ENCODE measurements around the gene UBXN7. TPM values are rescaled to one million over a fixed set of nuclear protein-coding genes. Genes with fewer than 3 reads are reported as not detected.

UBXN7 gene
- total RNA-seq, 4 donors from 2014 or later: 6.5 to 85.0 (median 39.0) TPM

DNA sequence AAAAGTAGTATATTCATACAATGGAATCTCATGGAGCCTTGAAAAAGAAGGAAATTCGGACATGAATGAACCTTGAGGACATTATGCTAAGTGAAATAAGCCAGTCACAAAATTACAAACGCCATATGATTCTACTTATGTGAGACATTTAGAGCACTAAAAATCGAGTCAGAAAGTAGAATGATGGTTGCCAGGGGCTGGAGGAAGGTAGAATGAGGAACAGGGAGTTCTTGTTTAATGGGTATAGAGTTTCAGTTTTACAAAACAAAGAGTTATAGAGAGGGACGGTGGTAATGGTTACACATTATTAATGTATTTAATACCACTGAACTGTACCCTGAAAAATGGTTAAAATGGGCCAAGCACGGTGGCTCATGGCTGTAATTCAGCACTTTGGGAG lies 19.5 kb downstream of the UBXN7 start:
- Histone ChIP-seq H3K4me3 (no peak overlapping the region), H3K27me3 (no peaks in the 10 kb centered on the region), H3K4me1 (no peaks in the 10 kb centered on the region), H3K27ac (no peak overlapping the region), H3K9me3 (no peaks in the 10 kb centered on the region), H3K36me3 (no peaks in the 10 kb centered on the region)
- no peak for DNase-seq
- TF ChIP-seq POLR2A (IDR thresholded peaks at IDR 0.05): no peak
- TF ChIP-seq, protein P1, sequence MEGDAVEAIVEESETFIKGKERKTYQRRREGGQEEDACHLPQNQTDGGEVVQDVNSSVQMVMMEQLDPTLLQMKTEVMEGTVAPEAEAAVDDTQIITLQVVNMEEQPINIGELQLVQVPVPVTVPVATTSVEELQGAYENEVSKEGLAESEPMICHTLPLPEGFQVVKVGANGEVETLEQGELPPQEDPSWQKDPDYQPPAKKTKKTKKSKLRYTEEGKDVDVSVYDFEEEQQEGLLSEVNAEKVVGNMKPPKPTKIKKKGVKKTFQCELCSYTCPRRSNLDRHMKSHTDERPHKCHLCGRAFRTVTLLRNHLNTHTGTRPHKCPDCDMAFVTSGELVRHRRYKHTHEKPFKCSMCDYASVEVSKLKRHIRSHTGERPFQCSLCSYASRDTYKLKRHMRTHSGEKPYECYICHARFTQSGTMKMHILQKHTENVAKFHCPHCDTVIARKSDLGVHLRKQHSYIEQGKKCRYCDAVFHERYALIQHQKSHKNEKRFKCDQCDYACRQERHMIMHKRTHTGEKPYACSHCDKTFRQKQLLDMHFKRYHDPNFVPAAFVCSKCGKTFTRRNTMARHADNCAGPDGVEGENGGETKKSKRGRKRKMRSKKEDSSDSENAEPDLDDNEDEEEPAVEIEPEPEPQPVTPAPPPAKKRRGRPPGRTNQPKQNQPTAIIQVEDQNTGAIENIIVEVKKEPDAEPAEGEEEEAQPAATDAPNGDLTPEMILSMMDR (IDR thresholded peaks at IDR 0.05): no peak
- intact Hi-C loops (cut with DNase I; ENCODE audit: low total_unique reads): no loop called here

DNA sequence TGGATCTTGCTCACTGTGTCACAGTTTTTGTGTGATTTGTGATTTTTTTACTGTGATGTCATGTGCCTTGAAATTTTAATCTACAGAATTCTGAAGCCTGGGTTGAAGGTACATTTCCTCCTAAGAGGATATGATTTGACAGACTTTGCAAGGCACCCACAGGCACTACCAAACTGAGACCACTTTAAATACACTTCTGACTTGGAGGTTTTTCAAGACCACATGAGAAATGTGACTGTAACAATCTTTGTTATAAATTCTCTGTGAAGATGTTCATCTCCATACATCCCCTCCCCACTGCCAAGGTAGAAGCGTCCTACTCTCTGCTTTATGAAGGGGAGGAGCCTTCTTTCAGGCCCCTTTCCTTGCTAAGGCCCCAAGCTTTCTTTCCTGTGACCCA lies 22.8 kb downstream of the UBXN7 start:
- Histone ChIP-seq H3K36me3 (no peaks in the 10 kb centered on the region), H3K27ac (no peak overlapping the region), H3K27me3 (no peaks in the 10 kb centered on the region), H3K4me3 (no peak overlapping the region), H3K9me3 (no peaks in the 10 kb centered on the region), H3K4me1 (no peaks in the 10 kb centered on the region)
- TF ChIP-seq, protein P1 (IDR thresholded peaks at IDR 0.05): no peak
- no peak for TF ChIP-seq POLR2A (IDR thresholded peaks at IDR 0.05)
- intact Hi-C loops (cut with DNase I; ENCODE audit: low total_unique reads): no loop called here
- DNase-seq: no peak

DNA sequence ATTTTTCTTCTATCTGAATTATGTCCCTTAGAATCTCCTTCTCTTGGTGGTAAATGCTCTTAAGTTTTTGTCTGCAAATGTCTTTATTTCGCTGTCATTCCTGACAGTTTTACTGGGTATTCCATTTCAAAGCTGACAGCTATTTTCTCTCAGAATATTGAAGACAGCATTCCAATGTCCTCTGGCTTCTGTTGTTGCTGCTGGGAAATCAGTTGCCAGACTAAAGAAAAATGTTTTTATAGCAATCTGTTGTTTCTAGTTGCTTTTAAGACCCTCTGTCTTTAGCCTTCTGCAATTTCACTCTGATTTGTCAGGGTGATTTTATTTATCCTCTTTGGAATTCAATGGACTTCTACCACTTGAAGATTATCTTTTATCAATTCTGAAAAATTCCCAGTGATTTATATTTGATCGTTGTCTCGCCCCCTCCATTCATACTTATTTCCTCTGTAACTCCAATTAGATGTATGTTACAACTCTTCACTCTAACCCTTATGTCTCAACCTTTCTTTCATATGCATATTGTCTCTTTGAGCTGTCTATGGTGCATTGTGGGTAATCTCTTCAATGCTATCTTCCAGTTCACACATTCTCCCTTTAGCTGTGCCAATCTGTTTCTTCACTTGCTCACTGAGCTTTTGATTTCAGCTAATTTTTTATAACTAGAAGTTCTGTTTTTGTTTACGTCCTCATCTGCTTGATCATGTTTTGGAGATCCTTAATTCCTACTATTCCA lies 23.5 kb downstream of the UBXN7 start:
- H3K9me3 ChIP-seq: no peaks in the 10 kb centered on the region
- H3K27me3 ChIP-seq: no peaks in the 10 kb centered on the region
- TF ChIP-seq, protein P1 (IDR thresholded peaks at IDR 0.05): no peak
- DNase-seq: no peak
- no peak overlapping the region for H3K27ac ChIP-seq
- no peak overlapping the region for H3K4me3 ChIP-seq
- no peaks in the 10 kb centered on the region for H3K36me3 ChIP-seq
- intact Hi-C loops (cut with DNase I; ENCODE audit: low total_unique reads): no loop called here
- no peaks in the 10 kb centered on the region for H3K4me1 ChIP-seq

DNA sequence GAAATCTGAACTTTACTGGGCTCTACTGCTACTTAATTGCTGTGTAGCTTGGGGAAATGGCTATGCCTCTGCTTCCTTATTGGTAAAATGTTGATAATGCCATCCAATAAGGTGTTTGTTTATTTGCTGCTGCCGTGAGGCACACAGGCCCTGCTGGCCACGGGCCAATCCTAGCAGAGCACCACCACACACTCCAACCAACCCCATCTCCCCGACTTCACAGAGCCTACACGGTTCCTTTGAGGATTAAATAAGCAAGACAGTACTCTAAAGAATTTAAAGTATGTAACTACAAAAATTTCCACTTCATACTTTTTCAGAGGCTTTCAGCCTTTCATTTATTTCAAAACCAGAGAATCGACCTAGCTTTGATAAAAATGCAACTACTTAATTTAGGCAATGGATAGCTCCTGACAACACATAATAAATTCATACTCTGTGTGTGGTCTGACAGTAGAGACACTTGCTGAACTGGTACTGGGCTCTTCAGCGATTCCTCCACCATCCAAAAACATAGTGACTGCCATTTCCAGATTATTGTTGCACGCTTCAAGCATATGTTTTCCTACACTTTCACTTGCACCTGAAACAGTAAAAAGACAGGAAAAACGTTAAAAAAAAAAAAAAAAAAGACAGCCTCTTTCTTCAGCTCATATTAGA lies 25.3 kb downstream of the UBXN7 start:
- H3K27ac ChIP-seq: no peak overlapping the region
- TF ChIP-seq, protein P1 (IDR thresholded peaks at IDR 0.05): no peak
- no peak for TF ChIP-seq POLR2A (IDR thresholded peaks at IDR 0.05)
- no peaks in the 10 kb centered on the region for H3K36me3 ChIP-seq
- intact Hi-C loops (cut with DNase I; ENCODE audit: low total_unique reads): no loop called here
- no peak overlapping the region for H3K4me3 ChIP-seq
- no peaks in the 10 kb centered on the region for H3K4me1 ChIP-seq
- H3K27me3 ChIP-seq: no peaks in the 10 kb centered on the region
- no peaks in the 10 kb centered on the region for H3K9me3 ChIP-seq
- DNase-seq: no peak

DNA sequence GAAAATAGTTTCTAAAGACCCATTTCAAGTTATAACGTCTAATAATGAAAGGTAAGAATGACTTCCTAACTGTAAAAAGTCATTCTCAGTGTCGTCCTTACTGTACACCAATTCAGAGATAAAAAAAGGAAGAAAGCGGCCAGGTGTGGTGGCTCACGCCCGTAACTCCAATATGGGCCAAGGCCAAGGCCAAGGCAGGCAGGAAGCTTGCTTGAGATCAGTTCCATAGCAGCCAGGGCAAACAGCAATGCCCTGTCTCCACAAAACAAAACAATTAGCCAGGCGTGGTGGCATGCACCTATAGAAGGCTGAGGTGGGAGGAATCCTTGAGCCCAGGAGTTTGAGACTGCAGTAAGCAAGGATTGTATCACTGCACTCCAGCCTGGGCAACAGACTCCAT lies 31.9 kb downstream of the UBXN7 start:
- DNase-seq: no peak
- Histone ChIP-seq H3K27ac (no peak overlapping the region), H3K9me3 (no peaks in the 10 kb centered on the region), H3K27me3 (no peaks in the 10 kb centered on the region), H3K36me3 (no peaks in the 10 kb centered on the region), H3K4me3 (no peak overlapping the region), H3K4me1 (no peaks in the 10 kb centered on the region)
- TF ChIP-seq POLR2A (IDR thresholded peaks at IDR 0.05): no peak
- TF ChIP-seq, protein P1 (IDR thresholded peaks at IDR 0.05): no peak
- intact Hi-C loops (cut with DNase I; ENCODE audit: low total_unique reads): no loop called here
